ENCODE measurements around the gene SYCN. TPM values are rescaled to one million over a fixed set of nuclear protein-coding genes. Genes with fewer than 3 reads are reported as not detected.

The SYCN gene
- total RNA-seq, 1 donor from 2014 or later = not detected

- intact Hi-C loops (cut with DNase I) = no loop called here
- Histone ChIP-seq H3K27me3 (no peaks in the 10 kb centered on the region), H3K36me3 (no peaks in the 10 kb centered on the region), H3K4me3 (no peak overlapping the region), H3K9me3 (no peaks in the 10 kb centered on the region), H3K4me1 (peaks cover 37% of the 10 kb centered on the region), H3K27ac (peak overlapping the region; percentile 42)
- ATAC-seq (peak; percentile 4), DNase-seq (no peak)
- no peak for TF ChIP-seq CTCF (IDR thresholded peaks at IDR 0.05)
These were observed 43.0 kb downstream of the SYCN start for GRCh38 chr19:39160889-39161672.

- no peak for TF ChIP-seq CTCF (IDR thresholded peaks at IDR 0.05)
- H3K4me3 ChIP-seq = no peak overlapping the region
- H3K4me1 ChIP-seq = peaks cover 41% of the 10 kb centered on the region
- H3K36me3 ChIP-seq = no peaks in the 10 kb centered on the region
- H3K9me3 ChIP-seq = no peaks in the 10 kb centered on the region
- H3K27me3 ChIP-seq = no peaks in the 10 kb centered on the region
- ATAC-seq = peak; percentile 20
- no peak for DNase-seq
- H3K27ac ChIP-seq = peak overlapping the region; percentile 42
- intact Hi-C loops (cut with DNase I) = no loop called here
These were observed 43.6 kb downstream of the SYCN start for GRCh38 chr19:39160523-39160861.

GRCh38 chr19:39158646-39159260, 45.3 kb downstream of the SYCN start:
- ATAC-seq (no peak), DNase-seq (no peak)
- Histone ChIP-seq H3K36me3 (no peaks in the 10 kb centered on the region), H3K9me3 (no peaks in the 10 kb centered on the region), H3K27ac (no peak overlapping the region), H3K4me3 (no peak overlapping the region), H3K27me3 (no peaks in the 10 kb centered on the region), H3K4me1 (peaks cover 53% of the 10 kb centered on the region)
- TF ChIP-seq CTCF (IDR thresholded peaks at IDR 0.05) = no peak
- intact Hi-C loops (cut with DNase I) = no loop called here

GRCh38 chr19:39157997-39158389, 46.1 kb downstream of the SYCN start:
- H3K27ac ChIP-seq = no peak overlapping the region
- H3K4me3 ChIP-seq = no peak overlapping the region
- no peak for DNase-seq
- H3K36me3 ChIP-seq = no peaks in the 10 kb centered on the region
- no peaks in the 10 kb centered on the region for H3K27me3 ChIP-seq
- no peaks in the 10 kb centered on the region for H3K9me3 ChIP-seq
- ATAC-seq = no peak
- H3K4me1 ChIP-seq = peaks cover 53% of the 10 kb centered on the region
- no peak for TF ChIP-seq CTCF (IDR thresholded peaks at IDR 0.05)
- intact Hi-C loops (cut with DNase I) = no loop called here

GRCh38 chr19:39157275-39157996, 46.6 kb downstream of the SYCN start:
- Histone ChIP-seq H3K9me3 (no peaks in the 10 kb centered on the region), H3K4me1 (peaks cover 53% of the 10 kb centered on the region), H3K27me3 (no peaks in the 10 kb centered on the region), H3K36me3 (no peaks in the 10 kb centered on the region), H3K27ac (no peak overlapping the region), H3K4me3 (no peak overlapping the region)
- intact Hi-C loops (cut with DNase I) = no loop called here
- ATAC-seq (no peak), DNase-seq (no peak)
- no peak for TF ChIP-seq CTCF (IDR thresholded peaks at IDR 0.05)

All from upper lobe of right lung (tissue), 1 donor.